Motor neuron (in vitro differentiated cells): ENCODE results near the gene PRDM16. TPM values are rescaled to one million over a fixed set of nuclear protein-coding genes. Genes with fewer than 3 reads are reported as not detected.
A peak's percentile ranks its signal among the peaks of the same experiment; 100 is the strongest.

Experiments
- ATAC-seq, 8 experiments: fragments of 200-7000 bp; cut with Tn5 transposase; replicated peaks in 6 of 8; 2 replicates each; pipeline ENCODE4 v1.8.0; 2021; ENCODE audit warnings: mild to moderate bottlenecking in 8 of 8, moderate library complexity in 8 of 8
- H3K27ac ChIP-seq, 2 donors: fragments of 250-450 bp; sonication (Bioruptor Pico); 2 replicates each; pipeline ENCODE4 v1.9.0; 2021; ENCODE audit warnings: antibody characterized with exemption in 2 of 2, mild to moderate bottlenecking in 2 of 2, moderate library complexity in 1 of 2
- H3K4me1 ChIP-seq, 2 donors: fragments of 250-450 bp; sonication (Bioruptor Pico); replicated peaks in 1 of 2; 2 replicates each; pipeline ENCODE4 v1.6.1; 2021; ENCODE audit warnings: antibody characterized with exemption in 2 of 2, mild to moderate bottlenecking in 2 of 2, moderate library complexity in 1 of 2
- H3K4me3 ChIP-seq, 5 donors: fragments of 250-450 bp; sonication (Bioruptor Pico); 2 replicates each; pipeline ENCODE4 v1.9.0; 2021; ENCODE audit warnings: antibody characterized with exemption in 5 of 5, mild to moderate bottlenecking in 5 of 5, moderate library complexity in 4 of 5
- WGBS, 10 experiments: fragments of 450-650 bp; shearing (Covaris generic); methylation state at CpG; one replicate each; pipeline ENCODE4 v1.0.0; 2022; 5-methylcytosine and 5-hydroxymethylcytosine counted together
- in situ Hi-C, 9 experiments: fragments of 400-800 bp; cut with MboI; loops; one replicate each; pipeline ENCODE4 v1.15.0; 2021; ENCODE audit warnings: low sequenced_read_pairs in 9 of 9, low pct_unique_long_range_greater_than_20kb in 2 of 9; ENCODE audit not compliant: unreplicated experiment in 9 of 9
- total RNA-seq, 8 experiments: library from RNA; unstranded; fragments of 300-600 nt; gene quantifications; 2 replicates each; pipeline versions ENCODE4 v1.2.3 to v1.2.4, GENCODE V29; 2022

Gene PRDM16
- total RNA-seq, 8 experiments from 2014 or later = 0.18 to 2.9 (median 0.42) TPM

DNA sequence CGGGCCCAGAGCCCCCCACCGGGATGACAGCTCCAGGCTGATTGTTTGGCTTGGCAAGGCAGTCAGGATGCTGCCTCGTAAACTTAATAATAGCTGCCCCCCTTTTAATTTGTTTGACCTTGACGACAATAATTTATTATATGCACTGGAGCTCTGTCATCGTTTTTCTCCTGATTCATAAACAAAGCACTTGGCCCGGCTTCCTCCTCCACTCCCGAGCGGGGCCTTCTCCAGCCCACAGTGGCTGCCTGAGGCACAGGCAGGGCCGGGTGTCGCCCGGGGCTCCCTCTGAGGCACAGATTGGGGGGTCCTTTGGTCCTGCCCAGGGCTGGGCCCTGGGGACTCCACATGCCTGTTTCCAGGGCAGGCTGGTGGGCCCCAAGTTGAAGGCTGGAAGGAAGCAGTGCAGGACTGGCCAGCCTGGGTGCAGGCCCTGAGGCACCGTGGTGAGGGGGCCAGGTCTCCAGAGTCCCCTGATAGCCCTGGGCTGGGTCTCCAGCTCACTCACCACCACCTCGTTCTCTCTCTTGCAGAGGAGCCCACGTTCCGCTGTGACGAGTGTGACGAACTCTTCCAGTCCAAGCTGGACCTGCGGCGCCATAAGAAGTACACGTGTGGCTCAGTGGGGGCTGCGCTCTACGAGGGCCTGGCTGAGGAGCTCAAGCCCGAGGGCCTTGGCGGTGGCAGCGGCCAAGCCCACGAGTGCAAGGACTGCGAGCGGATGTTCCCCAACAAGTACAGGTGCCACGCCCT, 333.4 kb downstream of the PRDM16 start:
- peaks cover 4 to 6% of the 10 kb centered on the region in 2 donors for H3K4me1 ChIP-seq
- ATAC-seq = peak in 3 of 8 experiments; percentile 47 to 75 (median 63)
- H3K4me3 ChIP-seq = no peak overlapping the region
- in situ Hi-C loops = loop anchor here in 1 of 9 experiments (25.0 kb wide), 1 partner anchor 990 kb away; the partner anchor contains the start of gene PEX10
- WGBS, 10 experiments = 41 to 72% (median 55%) methylated on average over 4 to 12 of the region's 29 CpGs; no CpG with 5 or more reads in 6 of the 10 experiments
- H3K27ac ChIP-seq = no peak overlapping the region

DNA sequence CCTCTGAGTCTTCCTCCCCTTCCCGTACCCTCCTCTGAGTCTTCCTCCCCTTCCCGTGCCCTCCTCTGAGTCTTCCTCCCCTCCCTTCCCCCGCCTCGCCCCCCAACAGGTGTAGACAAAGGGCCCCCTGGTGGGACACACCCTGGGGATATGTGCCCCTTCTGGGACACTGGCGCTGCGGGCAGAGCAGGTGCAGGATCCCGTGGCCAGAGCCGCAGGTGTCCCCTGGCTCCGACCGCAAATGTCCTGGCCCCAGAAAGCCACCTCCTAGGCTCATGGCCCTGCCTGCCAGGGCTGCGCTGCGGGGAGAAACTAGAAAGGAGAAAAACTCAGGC, 334.0 kb downstream of the PRDM16 start:
- WGBS, 10 experiments = 83% methylated on average over 2 of the region's 12 CpGs; no CpG with 5 or more reads in 9 of the 10 experiments
- in situ Hi-C loops = loop anchor here in 1 of 9 experiments (25.0 kb wide), 1 partner anchor 991 kb away; the partner anchor contains the start of gene PEX10
- ATAC-seq = peak in 1 of 8 experiments; percentile 1
- Histone ChIP-seq H3K4me3 (no peak overlapping the region), H3K4me1 (peaks cover 4 to 6% of the 10 kb centered on the region in 2 donors), H3K27ac (no peak overlapping the region)

DNA sequence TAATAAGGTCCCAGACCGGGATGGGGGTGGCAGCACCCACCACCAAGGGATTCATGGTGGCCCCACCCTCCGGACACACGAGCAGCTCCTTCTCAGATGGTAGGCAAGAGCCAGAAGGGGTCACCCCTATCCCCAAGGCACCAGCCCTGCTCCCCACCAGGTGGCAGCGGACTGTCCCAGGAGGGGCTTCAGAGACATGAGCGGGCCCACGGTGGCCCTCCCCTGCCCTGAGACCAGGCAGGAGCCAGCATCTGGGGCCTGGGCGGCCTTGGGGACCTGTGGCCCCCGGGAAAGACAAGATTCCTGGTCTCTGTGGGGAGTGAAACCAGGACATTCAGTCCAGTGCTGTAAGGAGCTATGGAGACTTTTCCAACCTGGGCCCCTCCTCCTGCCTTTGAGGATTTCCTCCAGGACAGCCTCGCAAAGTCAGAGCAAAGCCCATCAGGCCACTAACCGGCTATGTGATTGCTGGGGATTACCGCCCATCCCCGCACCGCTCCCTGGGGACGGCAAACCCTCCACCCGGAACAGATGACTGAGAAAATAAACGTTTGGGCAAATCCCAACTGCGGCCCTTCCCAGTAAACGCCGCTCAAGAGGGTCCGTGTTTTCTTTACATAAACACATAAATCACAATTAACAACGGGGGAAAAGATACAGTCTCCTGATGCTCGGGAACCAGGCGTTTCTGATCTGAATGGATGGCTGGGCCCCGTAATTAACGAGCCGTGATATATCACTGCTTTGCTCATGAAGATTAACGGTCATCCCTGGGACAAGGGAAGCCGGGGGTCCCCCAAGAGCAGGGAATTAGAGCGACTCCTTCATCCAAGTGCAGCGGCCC, 334.6 kb downstream of the PRDM16 start:
- in situ Hi-C loops = loop anchor here in 1 of 9 experiments (25.0 kb wide), 1 partner anchor 991 kb away; the partner anchor contains the start of gene PEX10
- no peak overlapping the region for H3K4me3 ChIP-seq
- H3K27ac ChIP-seq = no peak overlapping the region
- peak in 5 of 8 experiments; percentile 39 to 67 (median 50) for ATAC-seq
- 20 to 88% (median 58%) methylated on average over 1 to 22 of the region's 30 CpGs; no CpG with 5 or more reads in 2 of the 10 experiments for WGBS, 10 experiments
- H3K4me1 ChIP-seq = peaks cover 4 to 6% of the 10 kb centered on the region in 2 donors

DNA sequence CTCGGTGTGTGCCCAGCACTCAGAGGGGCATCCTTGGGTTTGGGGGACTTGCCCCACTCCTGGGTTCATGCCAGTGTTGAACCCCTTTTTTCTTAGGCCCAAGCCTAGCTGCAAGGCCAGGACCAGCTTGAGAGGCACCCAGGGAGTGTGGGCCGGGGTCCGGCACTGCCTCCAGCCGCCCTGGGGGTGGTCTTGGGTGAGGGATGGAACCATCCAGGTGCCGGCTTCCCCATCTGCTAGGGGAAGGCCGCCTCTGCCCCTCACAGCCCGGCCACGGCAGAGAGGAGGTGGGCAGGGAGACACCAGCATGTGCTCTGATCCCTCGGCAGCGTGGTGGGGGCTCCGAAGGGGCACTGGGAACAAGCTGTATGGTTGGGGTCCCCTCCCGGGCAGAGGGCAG, 335.3 kb downstream of the PRDM16 start:
- in situ Hi-C loops = loop anchor here in 1 of 9 experiments (25.0 kb wide), 1 partner anchor 992 kb away; the partner anchor contains the start of gene PEX10
- H3K27ac ChIP-seq = no peak overlapping the region
- WGBS, 10 experiments = 73 to 100% (median 86%) methylated on average over 1 to 4 of the region's 12 CpGs; no CpG with 5 or more reads in 7 of the 10 experiments
- ATAC-seq = no peak
- peaks cover 4 to 6% of the 10 kb centered on the region in 2 donors for H3K4me1 ChIP-seq
- H3K4me3 ChIP-seq = no peak overlapping the region

DNA sequence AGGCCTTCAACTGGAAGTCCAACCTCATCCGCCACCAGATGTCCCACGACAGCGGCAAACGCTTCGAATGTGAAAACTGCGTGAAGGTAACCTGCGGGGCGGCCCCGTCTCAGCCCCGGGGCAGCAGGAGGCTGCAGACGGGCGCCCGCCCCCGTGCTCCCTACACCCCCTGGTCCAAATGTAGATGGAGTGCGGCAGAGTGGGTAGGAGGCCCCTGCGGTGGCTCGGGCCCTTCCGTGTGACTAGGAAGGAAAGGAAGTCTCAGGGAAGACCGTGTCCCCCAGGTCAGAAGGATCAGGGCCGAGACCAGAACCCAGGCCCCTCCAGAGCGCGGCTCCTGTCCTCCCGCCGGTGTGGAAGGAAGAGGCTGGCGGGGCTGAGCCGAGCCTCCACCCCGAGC, 335.8 kb downstream of the PRDM16 start:
- 60 to 100% (median 98%) methylated on average over 1 to 9 of the region's 27 CpGs; no CpG with 5 or more reads in 5 of the 10 experiments for WGBS, 10 experiments
- in situ Hi-C loops = loop anchor here in 1 of 9 experiments (25.0 kb wide), 1 partner anchor 992 kb away; the partner anchor contains the start of gene PEX10
- H3K4me1 ChIP-seq = peaks cover 4 to 6% of the 10 kb centered on the region in 2 donors
- H3K27ac ChIP-seq = no peak overlapping the region
- ATAC-seq = no peak
- no peak overlapping the region for H3K4me3 ChIP-seq

DNA sequence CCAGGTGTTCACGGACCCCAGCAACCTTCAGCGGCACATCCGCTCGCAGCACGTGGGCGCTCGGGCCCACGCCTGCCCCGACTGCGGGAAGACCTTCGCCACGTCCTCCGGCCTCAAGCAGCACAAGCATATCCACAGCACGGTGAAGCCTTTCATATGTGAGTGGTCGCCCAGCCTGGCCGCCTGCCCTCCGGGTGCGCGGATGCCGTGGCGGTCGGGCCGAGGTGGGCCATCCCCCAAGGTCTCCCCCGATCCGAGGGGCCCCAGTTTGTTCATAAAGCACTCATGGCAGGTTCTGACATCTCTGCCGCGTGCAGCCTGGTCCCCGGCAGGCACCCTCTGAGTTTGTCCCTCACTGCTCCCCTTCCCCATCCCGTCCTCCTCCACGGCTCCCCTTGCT, 336.5 kb downstream of the PRDM16 start:
- in situ Hi-C loops = loop anchor here in 1 of 9 experiments (25.0 kb wide), 1 partner anchor 993 kb away; the partner anchor contains the start of gene PEX10
- H3K27ac ChIP-seq = no peak overlapping the region
- peaks cover 4 to 6% of the 10 kb centered on the region in 2 donors for H3K4me1 ChIP-seq
- ATAC-seq = no peak
- no peak overlapping the region for H3K4me3 ChIP-seq
- 69 to 80% methylated on average over 1 to 13 of the region's 30 CpGs; no CpG with 5 or more reads in 8 of the 10 experiments for WGBS, 10 experiments

DNA sequence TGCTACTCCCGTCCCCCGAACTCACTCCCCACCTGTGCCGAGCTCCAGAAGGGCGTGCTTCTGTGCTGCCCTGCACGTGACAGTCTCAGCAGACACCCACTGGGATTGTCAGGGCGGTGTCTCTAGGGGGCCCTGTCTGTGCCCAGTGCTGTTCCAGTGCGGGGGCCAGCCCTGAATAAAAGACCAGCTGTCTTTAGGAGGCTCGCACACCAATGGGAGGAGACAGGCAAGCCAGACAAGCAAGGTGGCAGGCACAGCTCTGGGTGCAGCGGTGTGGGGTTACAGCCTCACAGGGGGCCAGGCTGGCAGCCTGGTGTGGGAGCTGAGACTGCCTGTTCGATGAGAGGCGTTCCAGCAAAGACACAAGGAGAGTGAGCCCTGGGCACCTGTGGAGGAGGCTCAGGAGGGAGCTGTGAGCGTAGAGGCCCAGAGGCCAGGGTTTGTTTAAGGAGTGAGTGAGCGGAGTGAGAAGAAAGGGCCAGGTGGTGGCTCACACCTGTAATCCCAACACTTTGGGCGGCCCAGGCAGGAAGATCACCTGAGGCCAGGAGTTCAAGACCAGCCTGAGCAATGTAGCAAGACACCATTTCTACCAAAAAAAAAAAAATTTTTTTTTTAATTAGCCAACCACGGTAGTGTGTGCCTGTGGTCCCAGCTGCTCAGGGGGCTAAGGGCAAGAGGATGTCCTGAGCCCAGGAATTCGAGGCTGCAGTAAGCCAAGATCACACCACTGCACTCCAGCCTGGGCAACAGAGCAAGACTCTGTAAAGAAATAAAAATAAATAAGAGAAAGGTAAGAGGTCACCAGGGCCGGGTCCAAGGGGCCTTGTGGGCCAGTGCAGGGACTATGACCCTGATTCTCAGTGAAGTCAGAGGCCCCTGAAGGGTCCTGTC, 337.2 kb downstream of the PRDM16 start:
- Histone ChIP-seq H3K27ac (no peak overlapping the region), H3K4me3 (no peak overlapping the region), H3K4me1 (peaks cover 4 to 6% of the 10 kb centered on the region in 2 donors)
- in situ Hi-C loops = loop anchor here in 1 of 9 experiments (25.0 kb wide), 1 partner anchor 994 kb away; the partner anchor contains the start of gene PEX10
- 43 to 100% (median 82%) methylated on average over 1 to 12 of the region's 17 CpGs; no CpG with 5 or more reads in 2 of the 10 experiments for WGBS, 10 experiments
- ATAC-seq = peak in 4 of 8 experiments; percentile 7 to 47 (median 42)

DNA sequence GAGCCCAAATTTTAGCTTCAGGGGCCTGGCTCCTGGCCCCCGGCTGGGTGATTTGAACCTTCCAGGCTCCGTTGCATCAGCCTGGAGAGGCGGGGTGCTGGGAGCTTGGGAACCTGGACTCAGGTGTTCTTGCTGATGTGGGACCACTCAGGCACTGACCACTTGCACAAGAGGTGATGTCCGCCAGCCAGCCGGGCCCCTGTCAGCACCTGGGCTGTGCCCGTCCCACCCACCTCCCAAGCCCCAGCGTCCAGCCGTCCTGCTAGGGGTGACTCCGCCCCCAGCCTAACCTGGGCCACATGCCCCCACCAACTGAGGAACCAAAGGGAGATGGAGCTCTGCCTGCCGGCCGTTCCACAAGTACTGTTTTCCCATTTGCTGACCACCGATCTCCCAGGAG, 338.0 kb downstream of the PRDM16 start:
- Histone ChIP-seq H3K4me1 (peaks cover 4 to 5% of the 10 kb centered on the region in 2 donors), H3K27ac (no peak overlapping the region), H3K4me3 (no peak overlapping the region)
- no peak for ATAC-seq
- WGBS, 10 experiments = 83 to 100% (median 95%) methylated on average over 1 to 3 of the region's 12 CpGs; no CpG with 5 or more reads in 6 of the 10 experiments
- in situ Hi-C loops = loop anchor here in 1 of 9 experiments (25.0 kb wide), 1 partner anchor 995 kb away; the partner anchor contains the start of gene PEX10

DNA sequence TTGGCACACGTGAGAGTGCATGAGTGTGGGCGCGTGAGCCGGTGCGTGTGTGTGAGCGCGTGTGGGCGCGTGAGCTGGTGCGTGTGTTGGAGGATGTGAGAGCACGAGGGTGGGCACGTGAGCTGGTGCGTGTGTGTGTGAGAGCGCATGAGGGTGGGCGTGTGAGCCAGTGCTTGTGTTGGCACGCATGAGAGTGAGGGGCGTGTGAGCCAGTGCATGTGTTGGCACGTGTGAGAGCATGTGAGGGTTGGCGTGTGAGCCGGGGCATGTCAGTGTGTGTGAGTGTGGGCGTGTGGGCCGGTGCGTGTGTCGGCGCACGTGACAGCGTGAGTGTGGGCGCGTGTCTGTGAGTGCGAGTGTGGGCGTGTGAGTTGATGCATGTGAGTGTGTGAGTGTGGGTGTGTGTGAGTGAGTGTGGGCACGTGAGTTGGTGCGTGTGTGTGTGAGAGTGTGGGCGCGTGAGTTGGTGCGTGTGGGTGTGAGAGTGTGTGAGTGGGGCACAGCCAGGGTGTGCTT, 339.8 kb downstream of the PRDM16 start:
- 85 to 93% (median 91%) methylated on average over 2 to 24 of the region's 36 CpGs; no CpG with 5 or more reads in 5 of the 10 experiments for WGBS, 10 experiments
- H3K4me1 ChIP-seq = no peaks in the 10 kb centered on the region
- H3K27ac ChIP-seq = no peak overlapping the region
- in situ Hi-C loops = loop anchor here in 1 of 9 experiments (25.0 kb wide), 1 partner anchor 997 kb away; the partner anchor contains the start of gene PEX10
- ATAC-seq = no peak
- no peak overlapping the region for H3K4me3 ChIP-seq

DNA sequence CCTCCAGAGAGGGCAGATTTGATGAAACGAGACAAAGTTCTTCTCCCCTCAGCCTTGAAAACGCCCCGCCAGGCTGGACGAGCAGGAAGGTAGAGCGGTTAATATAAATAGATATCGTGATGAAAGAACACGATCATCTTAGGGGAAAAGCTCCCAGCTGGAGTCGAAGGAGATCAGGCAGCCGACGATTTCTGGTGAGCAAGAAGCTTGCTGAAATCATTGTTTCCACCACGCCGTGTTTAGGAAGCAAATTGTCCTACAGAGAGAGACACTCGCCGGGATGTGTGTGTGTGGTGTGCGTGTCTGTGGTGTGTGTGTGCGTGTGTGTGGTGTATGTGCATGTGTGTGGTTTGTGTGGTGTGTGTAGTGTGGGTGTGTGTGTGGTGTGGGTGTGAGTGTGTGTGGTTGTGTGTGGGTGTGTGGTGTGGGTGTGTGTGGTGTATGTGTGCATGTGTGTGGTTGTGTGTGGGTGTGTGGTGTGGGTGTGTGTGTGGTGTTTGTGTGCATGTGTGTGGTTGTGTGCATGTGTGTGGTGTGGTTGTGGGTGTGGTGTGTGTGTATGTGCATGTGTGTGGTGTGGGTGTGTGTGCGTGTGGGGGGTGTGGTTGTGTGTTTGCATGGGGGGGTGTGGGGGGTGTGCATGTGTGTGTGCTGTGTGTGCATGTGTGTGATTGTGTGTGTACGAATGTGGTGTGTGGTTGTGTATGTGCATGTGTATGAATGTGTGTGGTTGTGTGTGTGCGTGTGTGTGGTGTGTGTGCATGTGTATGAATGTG, 340.6 kb downstream of the PRDM16 start:
- no peak for ATAC-seq
- 34 to 87% (median 80%) methylated on average over 3 to 16 of the region's 19 CpGs; no CpG with 5 or more reads in 4 of the 10 experiments for WGBS, 10 experiments
- no peak overlapping the region for H3K4me3 ChIP-seq
- in situ Hi-C loops = loop anchor here in 1 of 9 experiments (25.0 kb wide), 1 partner anchor 997 kb away; the partner anchor contains the start of gene PEX10
- H3K4me1 ChIP-seq = no peaks in the 10 kb centered on the region
- no peak overlapping the region for H3K27ac ChIP-seq
